GM19193 (cell line): Measurements from ENCODE around the gene B4GALT1.
A peak's percentile ranks its signal among the peaks of the same experiment; 100 is the strongest.

ENCODE experiments used
- POLR2A ChIP-seq: IDR thresholded peaks from 4 replicates; pipeline ENCODE4 v1.6.1; 2011; ENCODE audit not compliant: insufficient read depth, insufficient read length; ENCODE audit errors: extremely low read depth

The B4GALT1 gene

GRCh38 chr9:33092634-33093033, 74.5 kb downstream of the B4GALT1 start:
- TF ChIP-seq POLR2A = no peak

DNA sequence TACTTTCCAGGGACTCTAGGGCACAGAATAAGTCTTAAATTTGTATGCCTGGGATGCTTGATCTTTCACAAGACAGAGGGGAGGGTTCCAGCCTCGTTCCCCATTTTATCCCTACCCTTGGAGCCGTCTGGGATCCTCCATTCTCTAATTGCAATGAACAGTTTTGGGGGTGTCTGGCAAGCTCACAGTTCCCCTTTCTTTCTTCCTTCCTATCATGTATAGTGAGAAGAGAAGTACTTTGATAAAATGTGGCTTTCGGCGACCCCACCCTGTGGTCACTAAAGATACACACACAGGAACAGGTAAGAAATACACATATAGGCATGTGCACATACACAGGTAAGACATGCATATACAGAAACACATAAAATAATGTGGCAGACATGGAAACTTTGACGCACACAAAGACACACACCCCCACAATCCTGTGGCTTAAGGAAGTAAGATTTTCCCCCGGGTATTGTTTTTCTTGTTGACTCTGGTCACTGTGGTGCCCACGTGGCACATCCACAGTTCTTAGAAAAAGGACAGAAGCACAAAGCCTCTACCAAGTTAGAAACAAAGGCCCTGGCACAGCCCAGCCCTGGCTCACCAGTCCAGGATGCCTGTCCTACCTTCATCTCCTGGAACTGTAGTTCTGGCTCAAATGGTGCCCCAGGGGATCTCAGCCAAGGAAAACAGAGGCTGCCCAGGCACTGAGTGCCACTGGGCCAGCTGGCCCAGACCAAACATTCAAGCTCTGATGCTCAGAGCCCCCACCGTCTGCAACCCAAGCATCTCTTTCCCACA, 84.4 kb downstream of the B4GALT1 start:
- TF ChIP-seq POLR2A = no peak

DNA sequence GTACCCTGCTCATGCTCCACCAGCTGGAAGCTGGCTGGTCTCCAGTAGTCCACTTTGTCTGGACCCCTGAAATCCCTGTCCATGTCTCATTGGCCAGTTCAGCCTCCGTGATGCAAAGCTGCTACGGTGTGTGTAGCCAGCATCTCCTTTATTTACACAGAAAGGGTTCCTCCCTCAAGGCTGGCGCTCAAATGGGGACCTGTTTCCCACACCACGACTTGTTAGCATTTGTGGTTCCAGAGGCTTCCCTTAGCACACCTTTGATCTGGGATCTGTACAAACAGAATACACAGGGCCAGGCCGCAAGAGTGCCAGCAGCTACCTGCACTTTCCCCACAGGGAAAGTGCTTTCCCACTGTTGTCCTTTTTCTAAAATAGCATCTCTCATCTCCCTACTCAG, 85.0 kb downstream of the B4GALT1 start:
- TF ChIP-seq POLR2A = no peak

DNA sequence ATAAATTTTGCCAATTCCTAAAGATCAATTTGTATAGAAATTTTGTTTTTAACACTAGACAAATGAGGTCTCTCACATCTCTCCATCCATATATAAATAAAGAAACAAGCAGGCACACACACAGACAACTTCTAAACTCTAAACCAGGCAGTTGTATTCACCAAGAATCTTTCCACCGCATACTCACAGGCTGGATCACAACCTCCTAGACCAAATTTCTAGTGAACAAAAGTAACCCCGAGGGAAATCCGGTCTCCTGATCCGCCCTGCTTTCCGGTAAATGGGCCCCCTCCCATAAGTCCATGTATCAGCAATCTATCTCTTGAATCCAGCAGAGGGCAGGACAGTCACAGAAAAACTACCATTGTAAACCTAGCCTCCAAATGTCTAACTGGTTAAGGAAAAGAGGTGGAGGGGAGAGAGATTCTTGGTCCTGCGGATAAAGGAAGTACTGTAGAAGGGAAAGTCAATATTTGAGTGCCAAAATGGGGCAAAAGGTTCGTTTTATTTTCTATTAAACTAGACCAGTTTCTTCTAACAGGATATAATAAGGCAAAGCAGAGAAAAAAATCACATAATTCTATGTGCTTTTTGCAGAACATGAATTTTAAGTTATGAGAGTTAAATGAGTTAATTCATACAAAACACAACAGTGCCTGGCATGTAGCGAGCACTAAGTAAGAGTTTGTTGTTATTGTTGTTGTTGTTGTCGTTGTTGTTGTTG, 85.8 kb downstream of the B4GALT1 start:
- no peak for TF ChIP-seq POLR2A

GRCh38 chr9:33080534-33080933, 86.6 kb downstream of the B4GALT1 start:
- TF ChIP-seq POLR2A = no peak

- peak; percentile 88 for TF ChIP-seq POLR2A
Observed at GRCh38 chr9:33076046-33077004, 90.8 kb downstream of the B4GALT1 start, which contains the start of gene SMU1. SMU1 (minus strand) TSS chr9:33076674; CDS start chr9:33076608, 66 bp downstream.

DNA sequence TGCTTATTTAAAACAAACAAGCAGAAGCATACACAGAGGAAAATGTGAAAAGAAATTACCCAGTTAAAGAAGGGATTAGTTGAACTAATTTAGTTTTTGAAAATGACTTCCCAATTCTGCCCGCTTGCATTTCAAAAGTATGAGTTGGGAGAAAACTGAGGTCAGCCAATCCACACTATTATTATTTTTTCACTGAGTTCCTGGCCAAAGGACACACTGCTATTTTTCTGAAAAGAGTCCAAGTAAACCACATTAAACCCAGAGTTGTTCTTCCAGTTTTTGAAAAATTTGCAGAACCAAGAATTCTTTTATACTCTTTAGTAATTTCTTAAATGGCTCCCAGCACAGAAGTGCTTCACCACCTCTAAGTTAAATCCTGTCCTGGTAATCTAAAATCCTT, 98.1 kb downstream of the B4GALT1 start:
- no peak for TF ChIP-seq POLR2A

DNA sequence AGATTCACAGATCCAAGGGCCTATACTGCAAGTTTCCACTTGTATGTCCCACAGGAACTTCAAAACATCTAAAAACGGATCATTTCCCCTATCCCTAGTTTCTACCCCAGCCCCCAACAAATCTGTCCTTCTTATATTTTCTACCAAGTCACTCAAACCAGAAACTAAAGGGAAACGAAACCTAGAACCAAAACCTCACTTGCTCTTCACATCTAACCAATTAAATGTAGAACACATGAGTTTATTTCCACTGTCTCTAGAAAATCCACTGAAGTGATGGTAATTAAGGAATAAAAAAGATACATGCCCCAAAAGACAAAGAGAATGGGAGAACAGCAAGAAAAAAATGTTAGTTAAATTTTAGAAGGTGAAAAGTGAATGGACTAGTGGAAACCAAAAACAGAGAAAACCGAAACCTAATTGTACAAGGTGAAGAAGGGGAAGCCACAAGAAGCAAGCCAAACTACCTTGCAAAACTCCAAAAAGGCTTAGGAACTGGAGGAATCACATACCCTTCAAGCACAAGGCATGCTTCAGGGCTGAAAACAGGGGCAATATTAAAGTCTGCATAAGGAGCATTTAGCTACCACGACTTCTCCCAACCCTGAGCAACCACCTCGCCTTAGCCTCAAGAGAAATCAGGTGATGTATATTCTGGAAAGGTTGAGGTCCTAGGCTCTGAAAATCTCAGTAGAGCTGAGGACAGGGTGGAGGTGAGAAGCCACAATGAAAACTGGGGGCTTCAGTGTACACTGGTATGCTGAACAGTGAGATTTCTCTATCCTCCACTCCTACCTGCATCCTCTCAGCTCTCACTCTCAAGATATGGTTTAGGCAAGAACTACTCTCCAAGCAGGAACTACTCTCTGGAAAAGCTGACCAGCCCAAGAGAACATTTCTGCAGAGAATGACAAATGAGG, 101.7 kb downstream of the B4GALT1 start:
- no peak for TF ChIP-seq POLR2A
